B cell (primary cell): Measurements from ENCODE around the gene TMEM107. TPM values are rescaled to one million over a fixed set of nuclear protein-coding genes. Genes with fewer than 3 reads are reported as not detected.

ENCODE experiments used
- ATAC-seq: fragments of 200-7000 bp; cut with Tn5 transposase; one replicate; pipeline ENCODE4 v1.10.0; 2021; ENCODE audit warnings: low read depth, mild to moderate bottlenecking, moderate number of reproducible peaks, moderate library complexity
- CTCF ChIA-PET: fragments of 350-600 bp; sonication (Branson Sonifier 250); formaldehyde crosslinking; loops from one replicate; lab custom pipeline; 2021; ENCODE audit warnings: antibody characterized with exemption, inconsistent platforms; lab: Charles Lee
- POLR2A ChIA-PET: fragments of 350-600 bp; sonication (Branson Sonifier 250); formaldehyde crosslinking; loops from one replicate; lab custom pipeline; 2021; ENCODE audit warnings: antibody characterized with exemption; lab: Charles Lee
- DNase-seq: peaks from one replicate; pipeline ENCODE4 v3.0.0; 2013
- H2AFZ ChIP-seq: 2 replicates; pipeline ENCODE4 v1.6.1; 2012; ENCODE audit warnings: mild to moderate bottlenecking, low read depth, low read length; ENCODE audit not compliant: insufficient read depth, poor library complexity, severe bottlenecking
- H3K27ac ChIP-seq, 2 donors: 1 replicate in 1 of 2; 2 replicates in 1 of 2; pipeline ENCODE4 v1.5.1; 2012 to 2013; ENCODE audit warnings: low read length in 2 of 2, mild to moderate bottlenecking in 2 of 2, moderate library complexity in 1 of 2
- H3K27me3 ChIP-seq, 4 experiments: fragments of 200-600 bp in 1 of 4; sonication (generic) in 1 of 4; replicated peaks in 1 of 4; 1 replicate in 2 of 4; 2 replicates in 2 of 4; pipeline versions ENCODE4 v1.6.1 to v1.7.0; 2013 to 2016; ENCODE audit warnings: low read length in 3 of 4, mild to moderate bottlenecking in 2 of 4, mixed read lengths in 1 of 4, moderate library complexity in 1 of 4; ENCODE audit not compliant: insufficient read depth in 4 of 4, control insufficient read depth in 3 of 4; ENCODE audit errors: control extremely low read depth in 1 of 4
- H3K36me3 ChIP-seq, 2 experiments: replicated peaks in 1 of 2; 1 replicate in 1 of 2; 2 replicates in 1 of 2; pipeline versions ENCODE4 v1.6.1 to v1.7.1; 2013; ENCODE audit warnings: low read length in 1 of 2; ENCODE audit not compliant: insufficient read depth in 2 of 2, control insufficient read depth in 1 of 2; ENCODE audit errors: control extremely low read depth in 1 of 2, extremely low read depth in 1 of 2
- H3K4me1 ChIP-seq, 2 donors: fragments of 200-600 bp in 1 of 2; sonication (generic) in 1 of 2; 1 replicate in 1 of 2; 2 replicates in 1 of 2; pipeline versions ENCODE4 v1.5.1 to v1.6.1; 2013 to 2017; ENCODE audit warnings: low read length in 2 of 2; ENCODE audit not compliant: control insufficient read depth in 2 of 2, insufficient read depth in 2 of 2
- H3K4me2 ChIP-seq: replicated peaks from 2 replicates; pipeline ENCODE3; 2012; ENCODE audit warnings: mild to moderate bottlenecking, low read depth, low read length; ENCODE audit not compliant: poor library complexity, severe bottlenecking
- H3K4me3 ChIP-seq, 5 experiments: fragments of 200-600 bp in 1 of 5; sonication (generic) in 1 of 5; 1 replicate in 3 of 5; 2 replicates in 2 of 5; pipeline versions ENCODE4 v1.5.1 to v1.7.0; 2011 to 2016; ENCODE audit warnings: low read length in 4 of 5, mild to moderate bottlenecking in 4 of 5, low read depth in 2 of 5, control low read depth in 1 of 5, moderate library complexity in 1 of 5; ENCODE audit not compliant: insufficient read depth in 1 of 5; ENCODE audit errors: control extremely low read depth in 1 of 5, extremely low read depth in 1 of 5
- H3K79me2 ChIP-seq: fragments of 200-600 bp; sonication (generic); one replicate; pipeline ENCODE4 v1.6.0; 2016; ENCODE audit warnings: low read length; ENCODE audit not compliant: control insufficient read depth, insufficient read depth
- H3K9ac ChIP-seq: fragments of 200-600 bp; sonication (generic); 2 replicates; pipeline ENCODE4 v1.6.1; 2017; ENCODE audit warnings: mild to moderate bottlenecking, low read length, moderate library complexity
- H3K9me3 ChIP-seq, 3 donors: one replicate each; pipeline versions ENCODE4 v1.6.1 to v1.7.1; 2013; ENCODE audit warnings: low read length in 2 of 3; ENCODE audit not compliant: control insufficient read depth in 2 of 3, insufficient read depth in 1 of 3; ENCODE audit errors: control extremely low read depth in 1 of 3
- H4K20me1 ChIP-seq: 2 replicates; pipeline ENCODE4 v1.6.0; 2012; ENCODE audit warnings: mild to moderate bottlenecking, low read length; ENCODE audit not compliant: insufficient read depth, control insufficient read depth, poor library complexity, severe bottlenecking
- H3K27ac Mint-ChIP-seq: one replicate; pipeline ENCODE4 v1.8.0; 2021; ENCODE audit warnings: mixed read lengths
- H3K27me3 Mint-ChIP-seq: one replicate; pipeline ENCODE4 v1.8.0; 2021; ENCODE audit warnings: mixed read lengths
- H3K4me1 Mint-ChIP-seq: one replicate; pipeline ENCODE4 v1.8.0; 2021; ENCODE audit warnings: mixed read lengths
- H3K4me3 Mint-ChIP-seq: one replicate; pipeline ENCODE4 v1.8.0; 2021; ENCODE audit warnings: mixed read lengths
- H3K9me3 Mint-ChIP-seq: one replicate; pipeline ENCODE4 v1.8.0; 2022; ENCODE audit warnings: mixed read lengths; ENCODE audit not compliant: insufficient read depth
- CTCF ChIP-seq: fragments of 200-600 bp; IDR thresholded peaks from one replicate; pipeline ENCODE4 v1.8.0; 2022; ENCODE audit warnings: antibody characterized with exemption, mild to moderate bottlenecking
- EZH2 ChIP-seq: IDR thresholded peaks from 2 replicates; pipeline ENCODE4 v1.6.1; 2012; ENCODE audit warnings: borderline replicate concordance, low read depth, mild to moderate bottlenecking, moderate library complexity, low read length; ENCODE audit not compliant: insufficient read depth, poor library complexity, severe bottlenecking
- WGBS: methylation state at CpG from one replicate; pipeline ENCODE4 v1.1.5; 2013; ENCODE audit warnings: missing lambda C conversion rate; ENCODE audit not compliant: insufficient coverage; 5-methylcytosine and 5-hydroxymethylcytosine counted together
- intact Hi-C: fragments of 100-400 bp; cut with micrococcal nuclease; formaldehyde crosslinking; loops from one replicate; pipeline ENCODE4 v1.10.0; 2022
- polyA plus RNA-seq: library from polyadenylated mRNA; depleted of rRNA; stranded (reverse); fragments of >200 nt; gene quantifications from 2 replicates; pipeline ENCODE4 v1.2.3, GENCODE V29; 2012
- total RNA-seq, 2 donors: library from RNA; stranded (reverse); fragments of 120-200 nt in 1 of 2; gene quantifications; 1 replicate in 1 of 2; 2 replicates in 1 of 2; pipeline versions ENCODE4 v1.2.3 to v1.2.4, GENCODE V29; 2013 to 2022

Gene TMEM107
- total and polyA plus RNA-seq, 2 donors (not counting 1 experiment from before 2014, with no cell fraction given): 13.3 to 30.3 TPM

- Histone ChIP-seq H3K79me2 (peaks cover 25% of the 10 kb centered on the region), H3K9me3 (no peaks in the 10 kb centered on the region), H3K9ac (peak overlapping the region; percentile 99), H4K20me1 (peaks cover 4% of the 10 kb centered on the region), H3K4me3 (peak overlapping the region; percentile 67 to 98 (median 94)), H3K27me3 (no peaks in the 10 kb centered on the region), H3K4me1 (peaks cover 42 to 69% of the 10 kb centered on the region in 2 donors), H2AFZ (no peak overlapping the region), H3K27ac (peak overlapping the region; percentile 94 to 99), H3K4me2 (peak overlapping the region; percentile 99), H3K36me3 (peaks cover 0 to 26% of the 10 kb centered on the region in 2 experiments)
- Mint-ChIP-seq H3K4me1 (peaks cover 49% of the 10 kb centered on the region), H3K4me3 (peak overlapping the region; percentile 87), H3K27me3 (no peaks in the 10 kb centered on the region), H3K9me3 (no peaks in the 10 kb centered on the region), H3K27ac (peak overlapping the region; percentile 92)
- ChIA-PET POLR2A (interaction anchor here (1.1 to 3.6 kb wide), 4 partner anchors 12 to 87 kb away, joined by 3 to 18 read pairs (median 4); partner anchors contain the start of gene CTC1), CTCF (interaction anchor here (0.6 to 7.7 kb wide), 14 partner anchors 24 to 138 kb away, joined by 3 to 86 read pairs (median 4); partner anchors contain the start of genes ALOXE3, HES7 and SLC25A35)
- intact Hi-C loops: no loop called here
- no peak for ATAC-seq
- TF ChIP-seq EZH2 (no peak), CTCF (no peak)
- no peak for DNase-seq
- 86% methylated on average over 13 of the region's 19 CpGs for WGBS
These were observed 14.6 kb downstream of the TMEM107 start for GRCh38 chr17:8161289-8162232.
